ENCODE measurements around the gene MIPOL1.

DNA sequence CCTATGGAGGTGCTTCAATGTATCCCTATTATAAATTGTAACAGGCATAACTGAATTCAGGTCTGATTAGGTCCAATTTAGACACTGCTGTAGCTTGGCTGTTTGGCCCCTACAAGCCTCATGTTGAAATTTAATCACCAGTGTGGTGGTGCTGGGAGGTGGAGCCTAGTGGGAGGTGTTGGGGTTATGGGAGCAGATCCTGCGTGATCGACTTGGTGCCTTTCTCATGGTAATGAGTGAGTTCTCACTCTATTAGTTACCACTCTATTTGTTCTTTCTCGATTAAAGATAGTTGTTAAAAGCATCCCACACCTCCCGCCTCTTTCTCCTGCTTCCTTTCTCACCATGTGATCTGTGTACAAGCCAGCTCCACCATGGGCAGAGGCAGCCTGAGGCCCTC lies 275.2 kb downstream of the MIPOL1 start:
- no peak for TF ChIP-seq GATA2 (IDR thresholded peaks at IDR 0.05; ENCODE audit: low read depth, low read length)
- no peak for TF ChIP-seq GATA3 (IDR thresholded peaks at IDR 0.05; ENCODE audit: low read depth, low read length)
